Ascending aorta (tissue), 2 donors: ENCODE results near the gene FAM9B. TPM values are rescaled to one million over a fixed set of nuclear protein-coding genes. Genes with fewer than 3 reads are reported as not detected.

Experiments
- DNase-seq, 2 donors: peaks; one replicate each; pipeline ENCODE4 v3.0.0-alpha.2; 2019; ENCODE audit warnings: low spot score in 2 of 2
- H3K27ac ChIP-seq, 2 donors: fragments of 200-600 bp; sonication (generic); one replicate each; pipeline ENCODE4 v1.5.1; 2016 to 2017; ENCODE audit warnings: mild to moderate bottlenecking in 1 of 2
- H3K27me3 ChIP-seq: fragments of 200-600 bp; sonication (generic); one replicate; pipeline ENCODE4 v1.5.1; 2017
- H3K36me3 ChIP-seq, 2 donors: fragments of 200-600 bp; sonication (generic); one replicate each; pipeline ENCODE4 v1.5.1; 2016
- H3K4me1 ChIP-seq, 2 donors: fragments of 200-600 bp; sonication (generic); one replicate each; pipeline ENCODE4 v1.5.1; 2016 to 2017; ENCODE audit warnings: mild to moderate bottlenecking in 1 of 2
- H3K4me3 ChIP-seq, 2 donors: fragments of 200-600 bp; sonication (generic); one replicate each; pipeline ENCODE4 v1.5.1; 2016 to 2017; ENCODE audit warnings: mild to moderate bottlenecking in 1 of 2
- H3K9me3 ChIP-seq, 2 donors: fragments of 200-600 bp; sonication (generic); one replicate each; pipeline ENCODE4 v1.5.1; 2016
- CTCF ChIP-seq, 3 experiments: fragments of 200-600 bp in 2 of 3; fragments of 450-650 bp in 1 of 3; sonication (generic) in 2 of 3; IDR thresholded peaks; one replicate each; pipeline ENCODE4 v1.5.1; 2016 to 2019; ENCODE audit warnings: antibody characterized with exemption in 3 of 3, mild to moderate bottlenecking in 1 of 3, moderate library complexity in 1 of 3
- intact Hi-C: fragments of 100-400 bp; cut with DNase I; formaldehyde crosslinking; loops from one replicate; pipeline ENCODE4 v1.15.1; 2023
- total RNA-seq: library from RNA; depleted of rRNA; stranded (reverse); fragments of >200 nt; gene quantifications from one replicate; pipeline ENCODE4 v1.1.0, GENCODE V29; 2016

FAM9B gene
- not detected for total RNA-seq

GRCh38 chrX:9033989-9034388 lies at the start of gene FAM9B:
Gene FAM9B, minus strand, starts transcription at chrX:9034127. Its CDS starts 1,141 bp downstream, at chrX:9032986.
- no peak for TF ChIP-seq CTCF (IDR thresholded peaks at IDR 0.05)
- Histone ChIP-seq H3K9me3 (no peaks in the 10 kb centered on the region), H3K27ac (no peak within 1 kb of the TSS), H3K4me1 (no peaks in the 10 kb centered on the region), H3K27me3 (no peaks in the 10 kb centered on the region), H3K4me3 (no peak within 1 kb of the TSS), H3K36me3 (no peaks in the 10 kb centered on the region)
- intact Hi-C loops = no loop called here
- no peak for DNase-seq

- no peaks in the 10 kb centered on the region for H3K27me3 ChIP-seq
- H3K36me3 ChIP-seq = no peaks in the 10 kb centered on the region
- peaks cover 0 to 10% of the 10 kb centered on the region in 2 donors for H3K9me3 ChIP-seq
- no peak overlapping the region for H3K27ac ChIP-seq
- no peak for DNase-seq
- H3K4me1 ChIP-seq = no peaks in the 10 kb centered on the region
- no peak overlapping the region for H3K4me3 ChIP-seq
- no peak for TF ChIP-seq CTCF (IDR thresholded peaks at IDR 0.05)
- intact Hi-C loops = no loop called here
These were observed 47.3 kb upstream of the FAM9B start for GRCh38 chrX:9081271-9081670.

- no peak for DNase-seq
- H3K4me1 ChIP-seq = no peaks in the 10 kb centered on the region
- H3K9me3 ChIP-seq = peaks cover 0 to 5% of the 10 kb centered on the region in 2 donors
- intact Hi-C loops = no loop called here
- H3K27me3 ChIP-seq = no peaks in the 10 kb centered on the region
- no peak overlapping the region for H3K27ac ChIP-seq
- no peaks in the 10 kb centered on the region for H3K36me3 ChIP-seq
- no peak for TF ChIP-seq CTCF (IDR thresholded peaks at IDR 0.05)
- no peak overlapping the region for H3K4me3 ChIP-seq
These were observed 40.4 kb upstream of the FAM9B start for GRCh38 chrX:9074326-9074725.

- Histone ChIP-seq H3K4me3 (no peak overlapping the region), H3K36me3 (no peaks in the 10 kb centered on the region), H3K27ac (no peak overlapping the region), H3K9me3 (no peaks in the 10 kb centered on the region), H3K27me3 (no peaks in the 10 kb centered on the region), H3K4me1 (no peaks in the 10 kb centered on the region)
- TF ChIP-seq CTCF (IDR thresholded peaks at IDR 0.05) = no peak
- intact Hi-C loops = no loop called here
- no peak for DNase-seq
These were observed 38.4 kb upstream of the FAM9B start for GRCh38 chrX:9072281-9072680.

GRCh38 chrX:9071031-9071650 lies 37.2 kb upstream of the FAM9B start:
- Histone ChIP-seq H3K4me1 (no peaks in the 10 kb centered on the region), H3K4me3 (no peak overlapping the region), H3K27ac (no peak overlapping the region), H3K9me3 (no peaks in the 10 kb centered on the region), H3K36me3 (no peaks in the 10 kb centered on the region), H3K27me3 (no peaks in the 10 kb centered on the region)
- intact Hi-C loops = no loop called here
- no peak for TF ChIP-seq CTCF (IDR thresholded peaks at IDR 0.05)
- no peak for DNase-seq

GRCh38 chrX:9069573-9069972 lies 35.6 kb upstream of the FAM9B start:
- intact Hi-C loops = no loop called here
- Histone ChIP-seq H3K4me3 (no peak overlapping the region), H3K27me3 (no peaks in the 10 kb centered on the region), H3K36me3 (no peaks in the 10 kb centered on the region), H3K4me1 (no peaks in the 10 kb centered on the region), H3K27ac (no peak overlapping the region), H3K9me3 (peaks cover 0 to 3% of the 10 kb centered on the region in 2 donors)
- DNase-seq = no peak
- no peak for TF ChIP-seq CTCF (IDR thresholded peaks at IDR 0.05)
